HepG2 (cell line): ENCODE data around the gene ZC3H7B. TPM values are rescaled to one million over a fixed set of nuclear protein-coding genes. Genes with fewer than 3 reads are reported as not detected.

Experiments
- ARNTL ChIP-seq: sonication (generic); formaldehyde crosslinking; IDR thresholded peaks from 2 replicates; pipeline ENCODE4 v1.4.0; 2020; ENCODE audit warnings: mild to moderate bottlenecking, missing genetic modification reagents
- CHCHD3 ChIP-seq: sonication (generic); formaldehyde crosslinking; IDR thresholded peaks from 2 replicates; pipeline ENCODE4 v1.8.0; 2022; ENCODE audit warnings: mild to moderate bottlenecking, missing genetic modification reagents, moderate library complexity
- DNMT3B ChIP-seq: conservative IDR thresholded peaks from 2 replicates; pipeline ENCODE4 v1.6.1; 2016; ENCODE audit warnings: missing biosample characterization, control low read depth
- GMEB2 ChIP-seq: IDR thresholded peaks from 2 replicates; pipeline ENCODE4 v1.6.1; 2016; ENCODE audit warnings: missing biosample characterization, missing genetic modification reagents, low read depth
- KLF9 ChIP-seq: IDR thresholded peaks from 2 replicates; pipeline ENCODE4 v1.6.1; 2016; ENCODE audit warnings: low read depth
- POLR2AphosphoS2 ChIP-seq: IDR thresholded peaks from 2 replicates; pipeline ENCODE4 v1.6.1; 2011; ENCODE audit warnings: low read depth, low read length, improper control_type of control experiment
- RORA ChIP-seq: sonication (generic); formaldehyde crosslinking; IDR thresholded peaks from 2 replicates; pipeline ENCODE4 v1.5.0; 2020; ENCODE audit warnings: mild to moderate bottlenecking, missing genetic modification reagents, moderate library complexity
- ZBED4 ChIP-seq: sonication (generic); formaldehyde crosslinking; IDR thresholded peaks from 2 replicates; pipeline ENCODE4 v1.4.0; 2020; ENCODE audit warnings: missing genetic modification reagents, borderline replicate concordance
- ZBTB10 ChIP-seq: sonication (generic); formaldehyde crosslinking; IDR thresholded peaks from 2 replicates; pipeline ENCODE4 v1.4.0; 2020; ENCODE audit warnings: missing genetic modification reagents, borderline replicate concordance
- ZMAT5 ChIP-seq: sonication (generic); formaldehyde crosslinking; IDR thresholded peaks from 2 replicates; pipeline ENCODE4 v1.5.0; 2020; ENCODE audit warnings: mild to moderate bottlenecking, low read depth, missing genetic modification reagents, borderline replicate concordance
- ZMYM4 ChIP-seq: sonication (generic); formaldehyde crosslinking; IDR thresholded peaks from 2 replicates; pipeline ENCODE4 v1.8.1; 2023; ENCODE audit warnings: mild to moderate bottlenecking, missing genetic modification reagents
- ZNF235 ChIP-seq: sonication (generic); formaldehyde crosslinking; IDR thresholded peaks from 2 replicates; pipeline ENCODE4 v1.8.1; 2023; ENCODE audit warnings: mild to moderate bottlenecking, missing genetic modification reagents, borderline replicate concordance
- ZNF609 ChIP-seq: sonication (generic); formaldehyde crosslinking; IDR thresholded peaks from 2 replicates; pipeline ENCODE4 v1.4.0; 2020; ENCODE audit warnings: mild to moderate bottlenecking, missing genetic modification reagents, borderline replicate concordance
- ZNF720 ChIP-seq: sonication (generic); formaldehyde crosslinking; IDR thresholded peaks from 2 replicates; pipeline ENCODE4 v1.4.0; 2020; ENCODE audit warnings: missing genetic modification reagents
- ZNF746 ChIP-seq: sonication (generic); formaldehyde crosslinking; IDR thresholded peaks from 2 replicates; pipeline ENCODE4 v1.8.0; 2022; ENCODE audit warnings: mild to moderate bottlenecking, missing genetic modification reagents
- polyA plus RNA-seq, 8 experiments: library from polyadenylated mRNA; depleted of rRNA in 3 of 8; stranded (reverse) in 7 of 8; unstranded in 1 of 8; fragments of >200 nt; fragmentation: Illumina TruSeq in 4 of 8; extraction: Trizol in 4 of 8; gene quantifications; 2 replicates each; pipeline versions ENCODE4 v1.2.1 to v1.2.3, GENCODE V29; 2011 to 2016; ENCODE audit warnings: low read depth in 4 of 8, missing spikeins in 1 of 8, mixed read lengths in 1 of 8; ENCODE audit not compliant: insufficient read depth in 1 of 8
- total RNA-seq, 5 experiments: library from RNA; depleted of rRNA; stranded (reverse); fragments of >200 nt; fragmentation: Illumina TruSeq; extraction: Trizol; gene quantifications; 2 replicates each; pipeline ENCODE4 v1.2.3, GENCODE V29; 2016; ENCODE audit warnings: low read depth in 1 of 5

The ZC3H7B gene
- total and polyA plus RNA-seq, 2 of the 13 experiments (the other 11 are each of a cell fraction or from before 2014, with no cell fraction given) = 26.4 to 37.2 TPM

GRCh38 chr22:41401781-41402648, 100.7 kb downstream of the ZC3H7B start (continued):
- no peak for TF ChIP-seq ZNF609 (CRISPR knock-in tag)
- no peak for TF ChIP-seq ZMAT5 (CRISPR knock-in tag)
- TF ChIP-seq ARNTL = no peak
- no peak for TF ChIP-seq KLF9 (CRISPR knock-in tag)
- no peak for TF ChIP-seq RORA (CRISPR knock-in tag)
- TF ChIP-seq ZNF746 = peak; percentile 66; the same call in 1 of the 2 replicates
- TF ChIP-seq ZNF235 (CRISPR knock-in tag) = no peak
- no peak for TF ChIP-seq ZMYM4 (CRISPR knock-in tag)
- no peak for TF ChIP-seq CHCHD3 (CRISPR knock-in tag)
- TF ChIP-seq DNMT3B (CRISPR knock-in tag) = no peak
- TF ChIP-seq POLR2AphosphoS2 = no peak
- TF ChIP-seq ZNF720 = no peak
- TF ChIP-seq ZBED4 = no peak
- TF ChIP-seq ZBTB10 (CRISPR knock-in tag) = no peak
- TF ChIP-seq GMEB2 (CRISPR knock-in tag) = no peak
